GM21619 (cell line): ENCODE results near the gene GSDME.
A peak's percentile ranks its signal among the peaks of the same experiment; 100 is the strongest.
"Not testable (repeated sequence)": the region's sequence is repeated elsewhere in the genome, so short reads cannot be mapped to it uniquely, and the experiment has no call there.

Experiments used
- ATAC-seq: cut with Tn5 transposase; IDR thresholded peaks from one replicate; pipeline ENCODE4 v1.9.1; 2021; ENCODE audit not compliant: unreplicated experiment

GSDME gene

GRCh38 chr7:24742506-24743162, 14.6 kb downstream of the GSDME start:
- no peak for ATAC-seq

GRCh38 chr7:24741679-24742505, 15.4 kb downstream of the GSDME start:
- no peak for ATAC-seq

- no peak for ATAC-seq
These were observed 16.4 kb downstream of the GSDME start for GRCh38 chr7:24740871-24741270.

- no peak for ATAC-seq
These were observed 18.0 kb downstream of the GSDME start for GRCh38 chr7:24739306-24739705.

- ATAC-seq = no peak
These were observed 18.7 kb downstream of the GSDME start for GRCh38 chr7:24738577-24738976.

- ATAC-seq = no peak
These were observed 20.0 kb downstream of the GSDME start for GRCh38 chr7:24737281-24737680.

GRCh38 chr7:24735594-24735993, 21.7 kb downstream of the GSDME start:
- not testable (repeated sequence) for ATAC-seq

- ATAC-seq = no peak
These were observed 23.0 kb downstream of the GSDME start for GRCh38 chr7:24734306-24734705.

- no peak for ATAC-seq
These were observed 23.7 kb downstream of the GSDME start for GRCh38 chr7:24733414-24734060.

GRCh38 chr7:24732646-24733413, 24.4 kb downstream of the GSDME start:
- ATAC-seq = peak; percentile 57

- ATAC-seq = no peak
These were observed 26.0 kb downstream of the GSDME start for GRCh38 chr7:24731313-24731712.

- ATAC-seq = no peak
These were observed 27.3 kb downstream of the GSDME start for GRCh38 chr7:24730018-24730369.

- ATAC-seq = no peak
These were observed 27.8 kb downstream of the GSDME start for GRCh38 chr7:24729365-24730017.

GRCh38 chr7:24728503-24729364, 28.5 kb downstream of the GSDME start:
- ATAC-seq = no peak

- ATAC-seq = no peak
These were observed 29.2 kb downstream of the GSDME start for GRCh38 chr7:24728121-24728500.

- peak; percentile 61 for ATAC-seq
These were observed 29.8 kb downstream of the GSDME start for GRCh38 chr7:24727154-24728120.

- ATAC-seq = no peak
These were observed 31.6 kb downstream of the GSDME start for GRCh38 chr7:24725554-24726241.
